Iris pigment epithelial cell (primary cell): ENCODE results near the gene RAP1GAP.
A peak's percentile ranks its signal among the peaks of the same experiment; 100 is the strongest.
"Not testable (repeated sequence)": the region's sequence is repeated elsewhere in the genome, so short reads cannot be mapped to it uniquely, and the experiment has no call there.

ENCODE experiments used
- DNase-seq: peaks from one replicate; pipeline ENCODE4 v3.0.0-alpha.2; 2011; ENCODE audit warnings: low read depth

The RAP1GAP gene

DNA sequence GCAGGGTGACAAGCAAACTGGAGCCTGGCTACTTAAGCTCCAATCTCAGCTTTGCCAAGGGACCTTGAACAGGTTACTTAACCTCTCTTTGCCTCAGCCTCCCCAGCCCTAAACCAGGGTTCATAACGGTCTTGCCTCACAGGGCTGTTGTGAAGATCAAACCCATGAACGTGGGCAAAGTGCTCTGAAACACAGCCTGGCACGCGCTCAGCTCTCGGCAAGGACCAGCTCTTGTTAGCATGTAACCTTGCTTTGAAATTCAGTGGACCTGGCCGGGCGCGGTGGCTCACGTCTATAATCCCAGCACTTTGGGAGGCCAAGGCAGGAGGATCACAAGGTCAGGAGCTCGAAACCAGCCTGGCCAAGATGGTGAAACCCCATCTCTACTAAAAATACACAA, 24.8 kb downstream of the RAP1GAP start:
- no peak for DNase-seq

DNA sequence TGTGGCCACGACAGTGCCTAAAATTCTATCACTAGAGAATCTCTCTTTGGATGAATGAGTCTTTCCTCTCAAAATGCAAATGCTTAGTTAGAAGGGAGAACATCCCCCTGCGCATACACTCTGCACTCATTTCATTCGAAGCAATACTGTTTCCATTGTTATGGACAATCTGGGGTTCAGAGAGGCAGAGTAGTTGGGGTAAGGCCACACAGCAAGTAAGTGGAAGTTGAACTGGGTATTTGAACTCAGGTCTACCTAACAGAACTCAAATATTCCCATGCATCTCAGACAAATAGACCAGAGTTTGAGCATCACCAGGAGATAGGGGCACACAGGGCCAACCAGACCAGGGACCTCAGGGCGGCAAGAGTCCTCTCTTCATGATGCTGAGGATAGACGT, 25.5 kb downstream of the RAP1GAP start:
- DNase-seq: no peak

DNA sequence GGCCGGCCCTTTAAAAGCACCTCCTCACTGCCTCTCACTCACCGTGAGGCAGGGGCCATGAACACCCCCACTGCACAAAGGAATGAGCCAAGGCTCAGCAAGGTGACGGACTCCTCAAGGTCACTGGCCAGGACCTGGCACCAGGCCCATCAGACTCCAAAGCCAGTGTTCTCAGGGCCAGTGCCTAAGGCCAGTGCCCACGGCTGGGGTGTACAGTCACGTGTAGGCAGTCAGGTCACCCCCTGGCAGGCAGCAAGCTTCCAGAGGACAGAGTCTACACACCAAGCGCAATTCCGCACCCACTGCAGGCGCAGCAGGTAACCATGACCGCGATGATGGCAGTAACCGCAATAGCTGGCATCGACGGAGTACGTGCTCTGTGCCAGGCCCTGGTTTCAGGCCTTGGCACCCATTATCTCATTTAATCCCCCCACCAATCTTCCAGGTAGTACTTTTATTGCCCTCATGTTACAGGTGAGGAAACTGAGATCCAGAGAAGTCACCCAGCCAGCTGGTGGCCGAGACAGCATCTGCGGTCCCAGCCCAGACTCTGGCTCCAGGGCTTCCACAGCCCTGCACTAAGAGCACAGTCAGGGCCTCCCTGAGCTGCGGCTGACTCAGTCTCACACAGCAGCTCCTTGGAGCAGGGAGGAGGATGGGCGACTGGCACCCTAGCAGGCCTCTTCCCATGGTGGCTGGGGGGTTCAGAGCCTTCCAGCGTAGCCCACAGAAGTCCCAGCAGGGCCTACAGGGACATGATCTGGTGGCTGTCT, 27.0 kb downstream of the RAP1GAP start:
- DNase-seq: no peak

DNA sequence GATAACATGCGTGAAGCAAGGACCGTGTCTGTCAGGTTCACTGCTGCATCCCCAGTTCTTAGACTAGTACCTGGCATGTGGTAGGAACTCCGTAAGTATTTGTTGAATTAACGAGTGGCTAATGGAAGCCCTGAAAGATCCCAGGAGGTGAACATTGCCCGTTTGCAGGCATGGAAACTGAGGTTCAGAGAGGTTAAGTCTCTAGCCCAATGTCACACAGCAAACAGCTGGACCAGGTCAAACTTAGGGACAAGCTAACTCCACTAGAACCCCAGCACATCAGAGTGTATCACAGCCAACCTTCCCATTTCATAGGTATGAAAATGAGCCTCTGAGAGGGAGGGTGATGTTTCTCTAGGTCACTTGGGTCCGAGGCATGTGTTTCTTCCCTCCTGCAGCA, 27.6 kb downstream of the RAP1GAP start:
- DNase-seq: no peak

DNA sequence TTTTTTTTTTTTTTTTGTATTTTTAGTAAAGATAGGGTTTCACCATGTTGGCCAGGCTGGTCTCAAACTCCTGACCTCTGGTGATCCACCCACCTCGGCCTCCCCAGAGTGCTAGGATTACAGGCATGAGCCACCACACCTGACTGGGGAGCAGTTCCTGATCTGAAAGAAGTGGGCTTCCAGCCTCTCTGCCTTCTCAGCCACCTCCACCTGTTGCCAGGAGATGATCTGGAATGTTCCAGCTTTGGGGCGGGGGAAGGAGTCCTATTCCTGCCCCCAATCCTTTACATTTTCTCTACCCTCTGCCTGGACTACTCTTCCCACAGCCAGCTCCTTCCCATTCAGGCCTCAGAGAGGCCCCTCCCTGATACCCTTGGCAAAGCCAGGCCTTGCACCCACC, 28.1 kb downstream of the RAP1GAP start:
- DNase-seq: no peak

DNA sequence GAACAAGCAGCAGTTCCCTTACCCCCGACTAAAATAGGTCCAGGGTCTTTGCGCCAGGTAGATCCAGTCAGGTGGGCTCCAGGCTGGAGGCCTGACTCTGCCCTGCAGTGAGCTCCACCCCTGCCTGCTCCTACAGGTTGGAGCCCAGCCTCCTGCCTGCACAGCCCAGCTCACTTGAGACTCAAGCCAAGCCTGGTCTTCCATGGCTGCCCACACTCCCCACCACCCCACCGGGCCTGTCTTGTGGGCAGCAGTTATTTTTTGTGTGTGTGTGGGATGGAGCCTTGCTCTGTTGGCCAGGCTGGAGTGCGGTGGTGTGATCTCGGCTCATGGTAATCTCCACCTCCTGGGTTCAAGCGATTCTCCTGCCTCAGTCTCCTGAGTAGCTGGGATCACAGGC, 28.5 kb downstream of the RAP1GAP start:
- DNase-seq: no peak

DNA sequence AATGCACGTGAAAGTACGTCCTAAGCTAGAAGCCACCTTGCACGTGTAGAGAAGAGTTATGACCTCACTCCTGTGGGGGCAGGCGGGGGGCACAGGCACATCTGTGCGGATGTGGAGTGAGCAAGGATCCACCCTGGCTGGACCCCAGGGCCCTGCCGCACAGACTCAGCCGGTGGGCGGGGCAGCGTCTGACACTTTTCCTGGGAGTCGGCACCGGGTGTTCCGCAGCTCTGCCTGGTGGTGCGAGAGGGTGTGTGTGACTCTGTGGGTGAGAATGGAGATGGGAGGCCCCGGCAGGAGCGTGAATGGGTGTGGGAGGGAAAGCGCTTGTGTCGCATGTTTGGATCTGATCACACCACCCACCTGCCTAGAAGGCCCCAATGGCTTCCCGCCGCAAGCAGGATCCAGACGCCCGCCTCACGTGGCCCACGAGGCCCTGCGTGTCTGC, 29.5 kb downstream of the RAP1GAP start:
- DNase-seq: no peak

DNA sequence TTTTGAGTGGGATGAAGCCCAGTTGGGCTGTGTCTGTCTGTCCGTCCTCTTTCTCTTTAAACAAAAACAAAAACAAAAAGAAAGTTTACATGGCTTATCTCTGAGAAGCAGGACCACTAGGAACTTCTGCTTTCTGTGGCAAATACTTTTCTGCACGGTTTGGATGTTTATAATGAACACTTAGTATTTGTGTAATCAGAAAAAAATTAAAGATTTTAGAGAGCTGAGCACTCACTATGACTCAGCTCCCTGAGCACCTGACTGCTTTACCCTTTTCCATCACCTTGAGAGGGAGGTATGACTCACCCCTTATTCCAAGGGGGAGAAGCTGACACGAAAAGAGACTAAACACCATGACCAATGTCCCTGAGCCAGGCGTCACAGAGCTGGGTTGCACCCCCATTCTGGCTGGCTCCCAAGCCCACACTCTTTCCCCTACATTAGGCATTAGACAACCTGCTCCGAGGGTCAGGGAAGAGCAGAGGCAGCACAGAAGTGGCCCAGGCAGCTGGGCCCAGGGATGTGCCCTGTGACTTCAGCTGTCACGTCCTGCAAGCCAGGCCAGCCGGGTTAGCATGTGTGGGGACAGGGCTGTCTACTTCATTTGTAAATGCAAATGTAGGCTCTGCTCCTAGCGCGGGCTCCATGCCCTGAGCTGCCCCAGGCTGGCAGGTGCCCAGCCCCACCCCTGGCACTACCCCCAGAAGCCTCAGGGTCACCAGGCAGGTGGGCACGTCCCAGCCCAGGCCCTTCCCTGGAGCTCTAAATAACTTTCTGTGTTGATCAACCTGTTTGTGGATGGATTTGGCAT, 30.4 kb downstream of the RAP1GAP start:
- DNase-seq: peak; percentile 48

DNA sequence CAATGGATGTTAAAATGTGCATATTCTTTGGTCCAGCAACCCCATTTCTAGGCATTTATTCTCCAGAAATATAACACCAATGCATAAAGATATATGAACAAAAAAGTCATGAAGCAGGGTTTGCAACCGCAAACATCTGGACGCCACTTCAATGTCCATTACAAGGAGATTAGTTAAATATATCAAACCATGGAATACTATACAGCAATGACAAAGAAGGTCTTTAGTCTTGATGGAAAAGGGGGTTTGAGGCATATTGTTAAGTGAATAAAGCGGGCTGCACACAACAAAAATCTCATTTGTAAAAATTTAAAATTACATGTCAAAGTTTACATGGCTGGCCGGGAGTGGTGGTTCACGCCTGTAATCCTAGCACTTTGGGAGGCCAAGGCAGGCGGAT, 31.6 kb downstream of the RAP1GAP start:
- DNase-seq: no peak

DNA sequence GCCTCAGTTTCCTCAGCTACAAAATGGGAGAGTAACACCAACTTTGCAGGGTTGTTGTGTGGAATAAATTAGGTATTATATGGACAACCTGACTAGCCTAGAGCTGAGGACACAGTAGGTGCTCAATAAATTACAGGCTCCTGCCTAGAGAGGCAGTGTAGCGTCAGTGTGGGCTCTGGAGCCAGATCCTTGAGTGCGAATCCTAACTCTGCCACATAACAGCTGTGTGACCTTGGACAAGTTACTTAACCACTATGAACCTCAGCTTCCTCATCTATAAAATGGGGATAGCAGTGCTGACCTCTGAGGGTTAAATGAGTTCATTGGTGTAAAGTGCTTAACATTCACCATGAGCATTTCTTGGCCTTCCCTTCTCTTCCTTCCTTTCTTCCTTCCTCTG, 33.1 kb downstream of the RAP1GAP start:
- no peak for DNase-seq

DNA sequence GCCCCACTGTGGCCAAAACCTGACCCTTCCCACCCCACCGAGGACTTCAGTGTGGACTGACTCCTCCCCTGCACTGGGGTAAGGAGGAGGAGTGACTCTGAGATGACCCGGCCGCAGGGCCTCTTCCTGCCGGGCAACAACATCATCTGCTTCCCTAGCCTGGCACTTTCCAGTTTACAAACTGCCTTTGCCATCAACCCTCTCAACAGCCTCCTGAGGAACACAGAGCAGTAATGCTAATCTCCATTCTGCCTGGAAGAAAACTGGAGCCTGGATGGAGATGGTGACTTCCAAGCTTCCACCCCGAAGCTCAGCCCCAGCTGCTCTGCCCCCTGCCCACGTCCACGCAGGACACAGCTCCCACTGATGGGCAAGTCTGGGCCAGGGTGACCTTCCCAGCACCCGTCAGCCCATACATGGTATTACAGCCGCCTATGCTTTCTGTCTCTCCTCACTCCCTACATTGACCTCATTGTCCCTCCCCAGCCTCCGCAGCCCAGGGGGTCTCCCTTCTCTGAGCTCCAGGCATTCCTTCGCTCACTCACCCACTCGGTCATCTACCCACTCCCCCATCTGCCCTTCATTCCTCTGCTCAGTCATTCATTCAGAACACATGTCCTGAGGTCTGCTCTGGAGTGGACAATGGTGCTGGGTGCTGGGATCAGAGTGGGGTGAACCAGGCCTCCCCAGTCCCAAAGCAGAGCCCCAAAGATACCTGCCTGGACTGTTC, 34.2 kb downstream of the RAP1GAP start:
- no peak for DNase-seq

DNA sequence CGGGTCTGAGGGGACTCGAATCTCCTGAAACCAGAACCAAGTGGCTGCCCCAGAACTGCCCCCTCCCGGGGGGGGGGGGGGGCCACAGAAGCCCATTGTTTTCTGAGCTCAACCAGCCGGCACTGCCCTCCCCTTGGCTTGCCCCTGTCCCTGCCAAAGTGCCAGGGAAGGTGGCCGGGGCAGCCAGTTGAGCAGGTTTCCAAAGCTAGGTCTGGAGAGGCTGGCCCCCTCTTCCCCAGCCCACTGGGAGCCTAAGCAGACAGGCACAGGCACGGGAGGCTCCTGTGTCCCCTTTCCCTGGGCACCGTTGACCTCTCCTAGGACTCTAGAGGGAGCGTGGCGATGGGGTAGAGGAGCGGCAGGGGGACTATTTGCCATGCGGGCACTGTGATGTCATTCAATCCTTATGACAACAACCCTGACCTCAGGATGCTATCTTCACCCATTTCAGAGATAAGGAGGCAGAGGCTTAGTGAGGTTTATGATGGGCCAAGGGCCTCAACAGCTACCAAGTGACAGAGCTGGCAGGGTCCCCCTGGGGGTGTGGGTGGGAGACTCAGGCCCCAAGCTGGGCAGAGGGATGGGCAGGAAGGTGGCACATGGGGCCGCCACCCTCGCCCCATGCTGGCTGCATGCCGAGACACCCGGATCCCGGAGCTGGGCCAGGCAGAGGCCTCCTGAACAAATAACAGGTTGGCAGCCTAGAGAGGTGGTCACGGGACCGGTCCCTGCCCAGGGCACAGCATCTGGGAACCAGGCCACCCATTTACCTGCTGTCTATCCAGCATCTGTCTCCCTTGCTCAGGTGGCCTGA, 35.0 kb downstream of the RAP1GAP start:
- DNase-seq: no peak

DNA sequence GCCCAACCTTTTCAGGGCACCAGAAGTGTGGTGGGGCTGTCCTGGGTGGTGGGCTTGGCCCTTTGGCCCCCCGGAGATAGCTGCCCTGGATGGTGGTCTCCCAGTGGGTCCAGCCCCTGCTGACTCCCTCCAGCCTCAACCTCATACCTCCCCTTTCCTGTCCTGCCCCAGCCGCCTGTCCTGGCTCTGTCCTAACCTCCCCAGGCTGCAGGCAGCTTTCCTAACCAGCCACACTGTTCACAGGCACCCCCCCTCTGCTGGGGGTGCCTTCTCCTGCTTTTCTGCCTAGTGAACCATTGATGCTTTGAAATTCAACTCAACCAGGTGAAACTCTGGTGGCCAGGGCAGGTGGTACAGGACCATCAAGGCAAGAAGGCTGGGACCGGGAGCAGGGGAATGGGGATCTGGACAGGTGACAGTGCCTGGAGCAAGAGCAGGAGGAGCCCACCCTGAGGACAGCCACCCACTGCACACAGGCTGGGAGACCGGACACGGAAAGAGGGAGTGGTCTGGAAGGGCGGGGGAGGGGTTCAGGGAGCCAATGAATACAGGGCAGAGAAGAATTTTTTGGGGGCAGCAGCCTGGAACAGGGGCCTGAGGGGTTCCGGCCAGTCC, 35.9 kb downstream of the RAP1GAP start:
- no peak for DNase-seq

DNA sequence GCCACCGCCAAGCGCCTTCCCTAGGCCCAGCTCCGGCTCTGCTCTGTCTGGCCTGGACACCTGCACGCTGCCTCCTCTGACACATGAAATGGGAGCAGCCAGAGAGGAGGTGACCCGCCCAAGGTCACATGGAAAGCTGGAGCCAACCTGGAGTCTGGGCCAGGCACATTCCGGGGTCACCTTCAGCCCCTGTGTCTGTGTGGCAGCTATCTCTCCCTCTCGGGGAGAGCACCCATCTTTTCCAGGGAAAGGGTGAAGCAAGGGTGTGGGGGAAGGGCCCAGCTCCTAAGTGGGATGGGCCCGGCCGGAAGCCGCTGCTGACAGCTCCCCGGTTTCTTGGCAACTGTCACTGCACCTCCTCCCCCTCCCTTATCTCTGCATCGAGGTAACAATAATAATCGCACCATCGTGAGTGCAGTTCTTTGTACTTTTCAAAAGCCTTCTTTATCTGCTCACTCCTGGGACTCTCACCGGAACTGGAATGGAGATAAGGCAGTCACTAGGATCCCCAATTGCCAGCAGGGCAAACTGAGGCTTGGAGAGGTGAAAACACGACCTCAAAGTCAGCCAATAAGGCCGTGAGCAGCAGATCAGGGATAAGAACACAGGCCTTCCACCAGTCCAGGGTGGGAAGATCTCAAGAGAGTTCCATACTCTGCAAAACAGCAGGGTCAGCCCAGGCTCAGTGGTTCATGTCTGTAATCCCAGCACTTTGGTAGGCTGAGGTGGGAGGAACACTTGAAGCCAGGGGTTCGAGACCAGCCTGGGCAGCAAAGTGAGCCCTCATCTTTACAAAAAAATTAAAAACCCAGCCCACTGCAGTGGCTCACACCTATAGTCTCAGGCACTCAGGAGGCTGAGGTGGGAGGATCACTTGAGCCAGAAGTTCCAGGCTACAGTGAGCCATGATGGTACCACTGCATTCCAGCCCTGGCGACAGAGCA, 36.9 kb downstream of the RAP1GAP start:
- peak; percentile 35 for DNase-seq

DNA sequence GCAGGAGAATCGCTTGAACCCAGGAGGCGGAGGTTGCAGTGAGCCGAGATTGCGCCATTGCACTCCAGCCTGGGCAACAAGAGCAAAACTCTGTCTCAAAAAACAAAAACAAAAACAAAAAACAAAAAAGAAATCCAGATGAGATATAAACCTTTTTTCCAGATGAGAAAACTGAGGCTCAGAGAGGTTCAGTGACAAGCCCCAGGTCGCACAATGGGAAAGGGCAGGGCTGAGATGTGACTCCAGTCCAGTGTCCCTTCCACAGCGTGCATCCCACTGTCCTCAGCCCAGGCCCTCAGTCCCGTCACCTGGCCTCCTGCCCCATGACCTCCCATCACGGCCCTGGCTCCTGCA, 37.6 kb downstream of the RAP1GAP start:
- DNase-seq: not testable (repeated sequence)

DNA sequence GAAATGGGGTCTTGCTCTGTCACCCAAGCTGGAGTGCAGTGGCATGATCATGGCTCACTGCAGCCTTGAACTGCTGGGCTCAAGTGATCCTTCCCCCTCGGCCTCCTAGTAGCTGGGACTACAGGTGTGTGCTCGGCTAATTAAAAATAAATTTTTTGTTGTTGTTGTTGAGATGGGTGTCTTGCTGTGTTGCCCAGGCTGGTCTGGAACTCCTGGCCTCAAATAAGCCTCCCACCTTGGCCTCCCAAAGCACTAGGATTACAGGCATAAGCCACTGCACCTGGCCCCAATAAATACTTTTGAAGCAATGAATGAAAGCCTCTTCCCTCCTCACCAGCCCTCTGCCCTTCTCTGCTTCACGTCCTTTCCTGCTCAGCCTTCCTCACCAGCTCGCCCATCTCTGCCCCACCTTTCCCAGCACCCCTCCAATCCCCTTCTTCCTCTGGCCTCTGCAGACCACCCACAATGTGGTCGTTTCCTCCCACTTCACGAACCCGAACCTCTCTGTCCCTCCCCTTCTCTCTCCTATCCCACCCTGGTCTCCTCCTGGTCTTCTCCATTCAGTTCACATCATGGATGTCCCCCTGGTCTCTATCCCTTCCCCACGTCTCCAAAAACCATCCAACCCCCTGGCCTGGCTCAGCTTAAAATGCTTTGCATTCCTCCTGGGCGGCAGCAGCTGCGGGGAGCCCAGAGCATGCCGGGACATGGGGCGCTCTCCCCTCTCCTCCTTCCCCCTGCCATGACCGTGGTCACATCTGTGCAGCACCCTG, 38.4 kb downstream of the RAP1GAP start:
- DNase-seq: no peak

DNA sequence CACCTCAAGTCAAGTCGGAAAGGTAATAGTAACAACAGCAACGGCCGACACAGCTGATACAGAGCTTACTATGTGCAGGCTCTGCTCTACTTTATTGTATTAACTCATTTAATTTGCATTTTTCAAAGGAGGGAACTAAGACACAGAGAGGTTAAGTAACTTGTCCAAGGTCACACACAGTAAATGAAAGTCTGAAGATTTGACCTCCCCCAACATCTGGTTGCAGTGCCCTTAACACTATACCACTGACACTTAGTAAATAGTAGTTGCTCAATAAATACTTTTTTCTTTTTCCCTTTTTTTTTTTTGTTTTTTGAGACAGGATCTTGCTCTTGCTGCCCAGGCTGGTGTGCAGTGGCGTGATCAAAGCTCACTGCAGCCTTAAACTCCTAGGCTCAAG, 39.2 kb downstream of the RAP1GAP start:
- DNase-seq: no peak

DNA sequence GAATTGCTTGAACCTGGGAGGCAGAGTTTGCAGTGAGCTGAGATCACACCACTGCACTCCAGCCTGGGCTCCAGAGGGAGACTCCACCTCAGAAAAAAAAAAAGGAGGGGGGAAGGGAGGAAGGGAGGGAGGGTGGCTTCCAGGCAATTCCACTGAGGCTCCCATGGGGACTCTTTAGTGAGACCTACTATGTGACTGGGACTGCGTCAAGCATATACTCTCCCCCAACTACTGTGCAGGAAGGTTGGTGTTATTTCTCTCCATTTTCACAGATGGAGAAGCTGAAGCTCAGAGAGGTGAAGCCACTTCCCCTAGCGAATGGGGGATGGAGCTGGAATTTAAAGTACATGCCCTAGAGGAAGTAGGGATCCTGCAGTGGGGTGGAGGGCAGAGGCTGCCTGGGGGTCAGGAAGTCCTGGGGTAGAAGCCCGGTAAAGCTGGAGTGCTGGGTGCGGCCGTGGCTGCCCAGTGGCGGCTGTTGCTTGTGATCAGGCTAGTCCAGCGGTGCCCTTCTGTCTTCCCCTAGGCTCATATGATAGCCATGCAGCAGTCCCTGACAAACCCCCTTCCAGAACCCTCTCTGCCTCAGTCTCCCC, 40.3 kb downstream of the RAP1GAP start:
- no peak for DNase-seq

DNA sequence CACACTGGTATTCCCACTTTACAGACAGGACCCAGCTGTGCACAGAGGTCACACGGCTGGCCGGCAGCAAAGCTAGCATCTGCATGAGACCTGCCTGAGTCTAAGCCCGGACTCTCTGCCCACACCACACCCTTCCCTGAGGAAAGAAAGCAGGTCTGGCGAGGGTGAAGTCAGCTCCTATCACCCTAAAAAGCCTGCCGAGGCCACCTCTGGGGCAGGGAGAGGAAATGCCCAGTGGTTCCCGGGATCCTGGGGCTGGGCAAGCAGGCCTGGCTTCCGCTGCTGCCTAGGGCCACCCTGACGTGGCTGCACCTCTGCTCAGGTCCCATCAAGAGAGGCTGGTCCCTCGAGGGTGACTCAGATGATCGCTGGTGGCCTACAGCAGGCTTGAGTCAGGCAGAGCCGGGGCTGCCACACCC, 42.2 kb downstream of the RAP1GAP start:
- no peak for DNase-seq
